HG03064 (cell line): Measurements from ENCODE around the gene MGME1.

Experiments used
- ATAC-seq: cut with Tn5 transposase; IDR thresholded peaks from one replicate; pipeline ENCODE4 v1.9.1; 2021; ENCODE audit warnings: low read depth; ENCODE audit not compliant: unreplicated experiment

MGME1 gene, protein sequence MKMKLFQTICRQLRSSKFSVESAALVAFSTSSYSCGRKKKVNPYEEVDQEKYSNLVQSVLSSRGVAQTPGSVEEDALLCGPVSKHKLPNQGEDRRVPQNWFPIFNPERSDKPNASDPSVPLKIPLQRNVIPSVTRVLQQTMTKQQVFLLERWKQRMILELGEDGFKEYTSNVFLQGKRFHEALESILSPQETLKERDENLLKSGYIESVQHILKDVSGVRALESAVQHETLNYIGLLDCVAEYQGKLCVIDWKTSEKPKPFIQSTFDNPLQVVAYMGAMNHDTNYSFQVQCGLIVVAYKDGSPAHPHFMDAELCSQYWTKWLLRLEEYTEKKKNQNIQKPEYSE

GRCh38 chr20:17968366-17969277 lies at the start of gene MGME1, which contains the start of gene SNX5:
Gene MGME1 (plus strand): TSS chr20:17969018. CDS start chr20:17969860, 842 bp downstream.
Gene SNX5 (minus strand): TSS chr20:17968794. CDS start chr20:17968425, 369 bp downstream.
- ATAC-seq, result peak; percentile 67

GRCh38 chr20:17919149-17919548 lies 49.7 kb upstream of the MGME1 start:
- ATAC-seq, result no peak

DNA sequence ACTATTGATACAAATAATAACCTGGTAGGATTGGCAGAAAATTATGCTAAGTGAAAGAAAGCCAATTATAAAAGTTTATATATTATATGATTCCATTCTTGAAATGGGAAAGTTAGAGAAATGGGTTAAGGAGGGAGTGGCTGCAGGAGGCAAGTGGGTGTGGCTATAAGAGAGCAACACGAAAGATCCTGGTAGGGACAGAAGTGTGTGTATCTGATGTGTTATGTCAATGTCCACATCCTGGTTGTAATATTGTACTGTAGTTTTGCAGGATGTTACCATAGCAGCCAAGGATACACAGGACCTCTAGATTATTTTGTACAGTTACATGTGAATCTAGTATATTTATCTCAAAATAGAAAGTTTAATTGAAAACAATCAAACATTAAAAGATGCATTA lies 47.0 kb upstream of the MGME1 start:
- ATAC-seq, result no peak

- no peak for ATAC-seq
Measured at GRCh38 chr20:17925141-17925939, 43.5 kb upstream of the MGME1 start.

- ATAC-seq, result no peak
Measured at GRCh38 chr20:17925940-17926300, 42.9 kb upstream of the MGME1 start.

- ATAC-seq, result no peak
Measured at GRCh38 chr20:17928211-17928611, 40.6 kb upstream of the MGME1 start.

DNA sequence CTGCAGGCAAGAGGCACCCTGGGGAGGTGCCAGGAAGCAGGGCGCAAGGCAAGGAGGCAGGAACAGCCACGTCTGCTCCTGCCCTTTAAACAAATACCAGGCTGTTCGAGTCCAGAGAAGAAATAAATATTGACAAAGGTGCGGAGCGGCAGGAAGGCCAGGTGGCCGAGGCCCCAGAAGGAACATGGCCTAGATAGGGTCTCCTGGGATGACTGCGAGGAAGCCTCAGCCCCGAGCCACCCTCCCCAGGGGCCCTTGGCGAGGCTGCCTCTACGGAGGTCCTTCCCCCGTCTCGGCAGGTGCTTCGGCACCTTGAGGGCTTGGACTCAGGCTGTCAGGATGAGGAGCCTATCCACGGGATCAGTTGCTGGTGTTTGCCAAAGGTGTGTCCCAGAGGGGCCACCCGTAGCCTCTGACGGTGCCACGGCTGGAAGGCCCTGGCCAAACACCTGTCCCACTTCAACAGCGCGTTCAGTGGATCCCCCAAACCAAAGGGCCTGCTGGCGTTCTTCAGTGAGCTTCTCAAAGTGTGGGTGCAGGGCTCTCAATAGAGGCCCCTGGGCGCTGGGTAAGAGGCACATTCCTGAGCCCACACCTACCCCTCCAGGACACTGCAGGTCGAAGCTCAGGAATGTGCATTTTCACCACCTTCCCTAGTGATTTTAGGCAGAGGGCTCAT lies 40.0 kb upstream of the MGME1 start:
- ATAC-seq, result no peak

DNA sequence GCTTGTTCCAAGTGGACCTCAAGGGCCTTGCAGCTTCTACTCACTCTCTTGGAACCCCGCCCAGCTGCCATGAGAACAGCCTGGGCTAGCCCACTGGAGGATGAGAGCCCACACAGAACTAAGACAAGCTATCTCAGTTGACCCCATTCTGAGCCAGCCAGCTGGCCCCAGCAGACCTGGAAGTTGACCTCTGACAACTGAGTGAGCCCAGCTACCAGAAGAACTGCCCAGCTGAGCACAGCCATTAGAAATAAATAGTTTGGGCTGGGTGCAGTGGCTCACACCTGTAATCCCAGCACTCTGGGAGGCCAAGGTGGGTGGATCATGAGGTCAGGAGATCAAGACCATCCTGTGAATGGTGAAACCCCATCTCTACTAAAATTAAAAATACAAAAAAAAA lies 37.3 kb upstream of the MGME1 start:
- ATAC-seq, result no peak

DNA sequence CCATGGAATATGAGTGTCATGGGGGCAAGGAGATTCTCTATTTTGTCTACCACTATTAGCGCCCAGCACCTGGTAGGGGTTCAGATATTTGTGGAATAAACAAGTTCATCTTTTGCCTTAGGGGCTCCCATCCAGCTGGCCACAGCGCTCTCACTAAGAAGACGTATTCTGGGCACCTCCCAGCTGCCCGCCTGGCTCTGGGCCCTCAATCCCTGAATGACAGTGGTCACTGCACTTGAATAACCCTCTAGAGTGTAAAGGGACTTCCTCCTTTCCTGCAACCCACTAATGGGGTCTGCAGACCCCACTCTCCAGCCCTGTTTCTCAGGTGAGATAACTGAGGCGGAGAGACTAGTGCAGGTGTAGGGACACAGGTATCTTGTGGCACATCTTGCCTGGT lies 36.4 kb upstream of the MGME1 start:
- no peak for ATAC-seq

DNA sequence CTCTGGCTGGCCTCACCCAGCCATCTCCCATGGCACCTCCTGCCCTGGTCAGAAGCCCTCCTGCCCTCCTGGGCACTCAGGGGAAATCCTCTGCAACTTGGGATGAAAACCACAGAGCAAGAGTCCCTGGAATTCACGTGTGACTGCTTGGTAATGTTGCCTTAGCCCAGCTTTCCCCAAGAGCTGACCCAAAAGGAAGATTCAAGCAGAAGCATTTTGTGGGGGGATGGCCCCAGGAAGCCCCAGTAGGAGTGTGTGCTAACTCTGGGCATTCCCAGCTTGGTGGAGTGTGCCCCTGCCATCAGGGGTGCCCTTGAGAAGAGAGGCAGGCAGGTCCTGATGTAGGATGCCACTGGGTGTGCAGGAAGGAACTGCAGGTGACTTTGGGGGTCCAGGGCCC lies 35.7 kb upstream of the MGME1 start:
- ATAC-seq, result no peak

- ATAC-seq, result no peak
Measured at GRCh38 chr20:17933711-17934110, 35.1 kb upstream of the MGME1 start.

- no peak for ATAC-seq
Measured at GRCh38 chr20:17934141-17934862, 34.5 kb upstream of the MGME1 start.

GRCh38 chr20:17935186-17935585 lies 33.6 kb upstream of the MGME1 start:
- ATAC-seq, result no peak

- no peak for ATAC-seq
Measured at GRCh38 chr20:17935761-17936160, 33.1 kb upstream of the MGME1 start.

DNA sequence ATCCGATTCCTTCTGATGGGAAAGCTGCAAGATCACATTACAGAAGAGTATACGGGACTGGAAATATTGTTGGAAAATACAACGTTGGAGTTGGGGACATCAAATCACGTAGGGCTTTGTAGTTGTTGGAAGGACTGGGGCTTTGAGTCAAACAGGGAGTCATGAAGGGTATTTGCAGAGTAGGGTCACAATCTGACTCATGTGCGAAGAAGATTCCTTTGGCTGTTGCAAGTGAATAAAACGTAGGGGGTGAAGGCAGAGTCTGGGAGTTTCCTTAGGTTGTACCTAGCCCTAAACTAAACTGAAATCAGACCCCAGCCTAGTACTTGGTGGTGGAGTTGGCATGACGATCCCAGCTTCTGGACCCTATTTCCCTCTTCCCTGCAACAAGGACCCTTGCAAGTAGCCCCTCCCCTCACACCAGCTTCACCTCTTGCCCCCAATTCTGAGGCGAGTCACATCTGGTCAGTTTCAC lies 32.5 kb upstream of the MGME1 start:
- ATAC-seq, result no peak

DNA sequence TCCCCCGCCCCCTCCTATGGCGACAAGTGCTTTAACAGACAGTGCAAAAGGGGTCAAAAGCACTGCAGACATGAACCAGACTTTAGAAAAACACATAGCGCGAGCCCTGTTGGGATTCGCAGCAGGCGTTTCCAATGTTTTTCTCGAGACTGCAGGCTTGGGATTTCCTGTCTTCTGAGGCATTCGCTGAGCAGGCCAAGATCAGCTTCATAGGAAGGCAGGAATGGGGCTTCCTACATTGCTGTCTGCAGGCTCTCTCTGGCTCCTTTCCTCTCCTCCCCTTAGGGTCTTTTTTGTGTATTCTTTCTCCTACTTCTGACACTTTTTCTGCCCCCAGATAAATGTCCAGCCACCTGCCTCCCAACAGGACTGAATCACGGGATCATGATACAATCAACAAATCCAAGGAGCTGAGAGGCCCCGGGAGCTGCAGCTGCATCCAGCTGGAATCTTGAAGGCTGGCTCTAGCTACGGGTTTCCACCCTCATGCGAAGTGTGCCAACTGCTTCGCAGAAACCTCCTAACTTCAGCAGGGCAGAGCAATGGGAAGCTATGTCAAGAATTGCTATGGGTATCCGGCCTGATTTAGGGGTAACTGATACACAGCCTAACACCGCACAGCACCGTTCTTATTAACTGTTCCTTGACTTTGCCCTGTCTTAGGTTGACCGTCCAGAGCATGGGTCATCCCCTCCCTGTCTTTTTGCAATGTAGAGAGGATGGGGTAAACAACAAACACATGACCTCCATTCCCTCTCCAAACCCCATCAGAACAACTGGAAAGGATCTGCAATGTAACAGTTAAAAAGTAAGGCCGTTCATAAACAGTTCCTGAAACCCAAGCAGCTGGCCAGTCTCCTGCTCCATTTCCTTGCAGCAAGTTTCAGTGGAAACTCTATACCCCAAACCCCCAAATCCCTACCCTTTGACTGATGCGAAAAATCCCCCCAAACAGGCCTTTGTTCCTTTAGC lies 31.8 kb upstream of the MGME1 start:
- ATAC-seq, result no peak

DNA sequence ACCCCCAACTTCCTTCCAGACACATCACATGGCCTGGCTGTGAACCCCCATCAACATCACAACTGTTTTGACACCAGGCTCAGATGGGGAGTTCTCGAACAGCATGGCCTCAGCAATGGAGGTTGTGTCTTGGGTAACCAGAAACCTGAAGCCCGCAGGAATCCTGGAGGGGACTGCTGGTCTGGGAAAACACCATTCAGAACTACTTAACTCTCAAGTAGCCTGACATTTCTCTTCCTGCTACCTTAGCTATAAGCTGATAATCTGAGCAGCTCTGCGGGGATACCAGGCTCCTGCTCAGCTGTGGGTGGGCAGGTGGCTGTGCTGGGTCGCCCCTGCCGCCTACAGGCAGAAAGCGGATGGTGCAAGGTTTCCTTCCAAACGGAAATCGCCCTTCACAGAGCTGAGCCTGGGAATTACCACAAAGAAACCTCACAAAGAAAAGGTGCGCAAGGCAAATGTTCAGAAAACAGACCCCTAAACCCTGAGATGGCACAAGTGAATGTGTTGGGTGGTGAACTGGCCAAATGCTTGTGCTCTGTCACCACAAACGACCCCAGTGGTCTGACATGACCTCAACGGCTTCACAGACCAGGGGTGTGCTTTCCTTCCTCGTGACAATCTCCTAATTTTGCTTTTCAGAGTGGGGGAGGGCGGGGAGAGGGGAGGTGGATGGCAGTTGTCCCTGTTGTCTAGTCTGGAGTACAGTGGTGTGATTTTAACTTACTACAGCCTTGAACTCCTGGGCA lies 29.8 kb upstream of the MGME1 start:
- peak; percentile 63 for ATAC-seq
